K562 (cell line): ENCODE data around the gene MRPL44. TPM values are rescaled to one million over a fixed set of nuclear protein-coding genes. Genes with fewer than 3 reads are reported as not detected.

Source experiments
- ATAC-seq: fragments of 200-7000 bp; cut with Tn5 transposase; 3 replicates; pipeline ENCODE4 v1.9.1; 2020; ENCODE audit warnings: moderate library complexity
- BruUV-seq: library from RNA; stranded (reverse); fragments of 400-500 nt; replicated peaks from 2 replicates; lab custom pipeline; 2021; lab: Mats Ljungman, UMichigan
- CTCF ChIA-PET: fragments of 300-600 bp; formaldehyde crosslinking; extraction: SDS; loops from one replicate; lab custom pipeline; 2021; ENCODE audit warnings: low intra/inter-chr PET ratio; lab: Yijun Ruan, JAX
- POLR2A ChIA-PET: fragments of 300-600, 350-650 bp; sonication (Branson Sonifier 250); formaldehyde crosslinking; extraction: SDS; loops from one replicate; lab custom pipeline; 2021; ENCODE audit warnings: antibody characterized with exemption, inconsistent platforms; lab: Yijun Ruan, JAX
- DNase-seq, 4 experiments: peaks; one replicate each; pipeline versions ENCODE4 v3.0.0 to v3.0.0-alpha.2; 2011 to 2018; ENCODE audit warnings: low spot score in 3 of 4, mixed read lengths in 3 of 4; ENCODE audit errors: extremely low read depth in 1 of 4
- FAIRE-seq: peaks from 2 replicates; lab custom pipeline; 2011; peaks lifted over from hg19 to GRCh38; lab: Jason Lieb, UNC
- H2AFZ ChIP-seq: 2 replicates; pipeline ENCODE4 v1.6.0; 2011; ENCODE audit warnings: low read depth, low read length, control low read depth, inconsistent platforms
- H3K27ac ChIP-seq: fragments of 200-600 bp; 3 replicates; pipeline ENCODE4 v1.8.0; 2011; ENCODE audit warnings: low read depth, mild to moderate bottlenecking, control low read depth, inconsistent platforms, low read length, moderate library complexity, mixed read lengths; ENCODE audit errors: extremely low read depth
- H3K27me3 ChIP-seq, 2 experiments: fragments of 300-600 bp in 1 of 2; 2 replicates in 1 of 2; 3 replicates in 1 of 2; pipeline versions ENCODE4 v1.6.0 to v1.8.0; 2011; ENCODE audit warnings: inconsistent platforms in 2 of 2, low read length in 2 of 2, mild to moderate bottlenecking in 1 of 2, mixed read lengths in 1 of 2, moderate library complexity in 1 of 2; ENCODE audit not compliant: control insufficient read depth in 2 of 2, insufficient read depth in 2 of 2
- H3K36me3 ChIP-seq: fragments of 300-600 bp; 3 replicates; pipeline ENCODE4 v1.8.0; 2011; ENCODE audit warnings: mild to moderate bottlenecking, low read length, inconsistent platforms; ENCODE audit not compliant: control insufficient read depth, insufficient read depth
- H3K4me1 ChIP-seq, 2 experiments: fragments of 200-600 bp in 1 of 2; replicated peaks in 1 of 2; 2 replicates in 1 of 2; 3 replicates in 1 of 2; pipeline versions ENCODE4 v1.5.1 to v1.8.0; 2011; ENCODE audit warnings: inconsistent platforms in 2 of 2, low read length in 2 of 2, mild to moderate bottlenecking in 1 of 2, mixed read lengths in 1 of 2, moderate library complexity in 1 of 2; ENCODE audit not compliant: control insufficient read depth in 2 of 2, insufficient read depth in 2 of 2
- H3K4me2 ChIP-seq: 2 replicates; pipeline ENCODE4 v1.6.1; 2011; ENCODE audit warnings: low read length, control low read depth, inconsistent platforms, mixed read lengths; ENCODE audit not compliant: insufficient read depth
- H3K4me3 ChIP-seq: fragments of 200-600 bp; sonication (generic), shearing (Covaris generic); 2 replicates; pipeline ENCODE4 v1.5.1; 2016; ENCODE audit warnings: control low read depth, inconsistent platforms
- H3K79me2 ChIP-seq: fragments of 200-600 bp; 3 replicates; pipeline ENCODE4 v1.8.0; 2011; ENCODE audit warnings: low read length, inconsistent platforms; ENCODE audit not compliant: control insufficient read depth, insufficient read depth
- H3K9ac ChIP-seq, 2 experiments: 2 replicates each; pipeline versions ENCODE4 v1.6.0 to v1.6.1; 2011; ENCODE audit warnings: low read depth in 2 of 2, low read length in 2 of 2, control low read depth in 1 of 2, inconsistent platforms in 1 of 2, mild to moderate bottlenecking in 1 of 2, mixed read lengths in 1 of 2; ENCODE audit not compliant: insufficient read depth in 1 of 2
- H3K9me1 ChIP-seq: one replicate; pipeline ENCODE4 v1.6.0; 2011; ENCODE audit warnings: inconsistent platforms, mild to moderate bottlenecking, low read length, moderate library complexity; ENCODE audit not compliant: control insufficient read depth, insufficient read depth
- H3K9me3 ChIP-seq: replicated peaks from 2 replicates; pipeline ENCODE4 v1.5.1; 2011; ENCODE audit warnings: low read depth, low read length, inconsistent platforms; ENCODE audit not compliant: control insufficient read depth, insufficient read depth
- H4K20me1 ChIP-seq: replicated peaks from 2 replicates; pipeline ENCODE4 v1.6.1; 2011; ENCODE audit warnings: low read length, inconsistent platforms, mixed read lengths; ENCODE audit not compliant: control insufficient read depth, insufficient read depth
- ATF1 ChIP-seq, 2 experiments: fragments of 450-650 bp in 1 of 2; IDR thresholded peaks; 2 replicates each; pipeline ENCODE4 v1.6.1; 2016; ENCODE audit warnings: missing compliant biosample characterization in 1 of 2, missing genetic modification characterization in 1 of 2
- BRD9 ChIP-seq: fragments of 450-650 bp; IDR thresholded peaks from 2 replicates; pipeline ENCODE4 v1.6.1; 2018; ENCODE audit warnings: low read depth; ENCODE audit not compliant: partially characterized antibody
- C11orf30 ChIP-seq: fragments of 450-650 bp; IDR thresholded peaks from 2 replicates; pipeline ENCODE4 v1.6.1; 2016; ENCODE audit warnings: low read depth, mild to moderate bottlenecking
- CBFA2T3 ChIP-seq: fragments of 450-650 bp; IDR thresholded peaks from 2 replicates; pipeline ENCODE4 v1.6.1; 2017
- FOXP1 ChIP-seq: sonication (generic); formaldehyde crosslinking; IDR thresholded peaks from 2 replicates; pipeline ENCODE4 v1.8.0; 2022; ENCODE audit warnings: mild to moderate bottlenecking, missing genetic modification reagents
- GATAD2B ChIP-seq: fragments of 450-650 bp; IDR thresholded peaks from 2 replicates; pipeline ENCODE4 v1.6.1; 2017; ENCODE audit warnings: mild to moderate bottlenecking, borderline replicate concordance
- MBD2 ChIP-seq: sonication (generic); IDR thresholded peaks from 2 replicates; pipeline ENCODE4 v1.6.1; 2016; ENCODE audit warnings: low read depth, borderline replicate concordance
- MYBL2 ChIP-seq, 2 experiments: fragments of 450-650 bp in 1 of 2; sonication (generic) in 1 of 2; formaldehyde crosslinking in 1 of 2; IDR thresholded peaks; 2 replicates each; pipeline versions ENCODE4 v1.6.1 to v1.8.1; 2017 to 2022; ENCODE audit warnings: borderline replicate concordance in 1 of 2, inconsistent platforms in 1 of 2, low read depth in 1 of 2, mild to moderate bottlenecking in 1 of 2, missing genetic modification reagents in 1 of 2, moderate library complexity in 1 of 2
- OTX1 ChIP-seq: fragments of 450-650 bp; formaldehyde crosslinking; IDR thresholded peaks from 2 replicates; pipeline ENCODE4 v1.4.0; 2022; ENCODE audit warnings: mild to moderate bottlenecking
- SMAD4 ChIP-seq: fragments of 250-450 bp; sonication (Bioruptor Pico); conservative IDR thresholded peaks from 2 replicates; pipeline ENCODE4 v1.8.0; 2021; ENCODE audit warnings: inconsistent platforms, mild to moderate bottlenecking, moderate library complexity
- SMARCA5 ChIP-seq: fragments of 450-650 bp; IDR thresholded peaks from 2 replicates; pipeline ENCODE4 v1.6.1; 2016
- TBL1XR1 ChIP-seq, 2 experiments: IDR thresholded peaks; 2 replicates each; pipeline ENCODE4 v1.6.1; 2012; ENCODE audit warnings: improper control_type of control experiment in 2 of 2, low read length in 2 of 2, mild to moderate bottlenecking in 1 of 2
- TBP ChIP-seq: optimal IDR thresholded peaks from 2 replicates; pipeline ENCODE3; 2011; ENCODE audit warnings: low read depth, low read length, improper control_type of control experiment
- ZBTB7A ChIP-seq: IDR thresholded peaks from 2 replicates; pipeline ENCODE4 v1.6.1; 2011; ENCODE audit warnings: low read depth, mild to moderate bottlenecking, low read length, moderate library complexity, borderline replicate concordance; ENCODE audit not compliant: control insufficient read depth
- ZNF263 ChIP-seq: sonication (generic); formaldehyde crosslinking; IDR thresholded peaks from 2 replicates; pipeline ENCODE4 v1.8.0; 2022; ENCODE audit warnings: mild to moderate bottlenecking, missing genetic modification reagents, borderline replicate concordance
- ZNF780A ChIP-seq: fragments of 250-450 bp; sonication (Bioruptor Pico); IDR thresholded peaks from 2 replicates; pipeline ENCODE4 v1.5.0; 2021; ENCODE audit warnings: mild to moderate bottlenecking
- WGBS: fragments of 100-300 bp; shearing (Covaris generic); methylation state at CpG from one replicate; pipeline ENCODE4 v1.1.6; 2016; ENCODE audit warnings: low coverage, mixed read lengths; ENCODE audit not compliant: insufficient coverage; ENCODE audit errors: missing lambda C conversion rate; 5-methylcytosine and 5-hydroxymethylcytosine counted together
- in situ Hi-C: fragments of 300-500 bp; cut with MboI; formaldehyde crosslinking; loops from 4 replicates; pipeline ENCODE4 v1.15.0; 2018; ENCODE audit warnings: inconsistent platforms, mixed read lengths
- intact Hi-C: fragments of 100-400 bp; cut with micrococcal nuclease; formaldehyde crosslinking; loops from 2 replicates; pipeline ENCODE4 v1.14.2; 2022
- polyA plus RNA-seq, 8 experiments: library from polyadenylated mRNA; depleted of rRNA in 4 of 8; stranded (reverse) in 5 of 8; unstranded in 3 of 8; fragments of >200 nt; fragmentation: Nextera tagmentation in 2 of 8; fragmentation: Illumina TruSeq in 1 of 8; extraction: Ambion mirVana in 2 of 8; extraction: Trizol in 1 of 8; gene quantifications; 2 replicates each; pipeline versions ENCODE4 v1.2.1 to v1.2.3, GENCODE V29; 2011 to 2014; ENCODE audit warnings: inconsistent platforms in 1 of 8, missing spikeins in 1 of 8
- total RNA-seq, 7 experiments: library from RNA; depleted of rRNA in 6 of 7; stranded (reverse); fragments of >200 nt in 6 of 7; fragmentation: Illumina TruSeq in 2 of 7; extraction: Trizol in 2 of 7; gene quantifications; 2 replicates each; pipeline versions ENCODE4 v1.2.1 to v1.2.3, GENCODE V29; 2011 to 2021; ENCODE audit warnings: low replicate concordance in 1 of 7
- TF ChIP-seq, protein P1 (sequence below): fragments of 450-650 bp; formaldehyde crosslinking; IDR thresholded peaks from 2 replicates; pipeline ENCODE4 v1.4.0; 2022; ENCODE audit warnings: missing genetic modification characterization
- TF ChIP-seq, protein P2 (sequence below), 3 experiments: fragments of 200-800 bp in 1 of 3; sonication (Bioruptor generic) in 1 of 3; sonication (generic) in 1 of 3; formaldehyde crosslinking in 1 of 3; IDR thresholded peaks; 2 replicates each; pipeline versions ENCODE4 v1.6.1 to v1.8.0; 2016 to 2022; ENCODE audit warnings: mild to moderate bottlenecking in 2 of 3, missing compliant biosample characterization in 2 of 3, missing genetic modification characterization in 2 of 3, missing genetic modification reagents in 1 of 3

The MRPL44 gene
- total and polyA plus RNA-seq, 9 of the 15 experiments (the other 6 are each of a cell fraction or from before 2014, with no cell fraction given): 10.4 to 26.0 (median 20.2) TPM

DNA sequence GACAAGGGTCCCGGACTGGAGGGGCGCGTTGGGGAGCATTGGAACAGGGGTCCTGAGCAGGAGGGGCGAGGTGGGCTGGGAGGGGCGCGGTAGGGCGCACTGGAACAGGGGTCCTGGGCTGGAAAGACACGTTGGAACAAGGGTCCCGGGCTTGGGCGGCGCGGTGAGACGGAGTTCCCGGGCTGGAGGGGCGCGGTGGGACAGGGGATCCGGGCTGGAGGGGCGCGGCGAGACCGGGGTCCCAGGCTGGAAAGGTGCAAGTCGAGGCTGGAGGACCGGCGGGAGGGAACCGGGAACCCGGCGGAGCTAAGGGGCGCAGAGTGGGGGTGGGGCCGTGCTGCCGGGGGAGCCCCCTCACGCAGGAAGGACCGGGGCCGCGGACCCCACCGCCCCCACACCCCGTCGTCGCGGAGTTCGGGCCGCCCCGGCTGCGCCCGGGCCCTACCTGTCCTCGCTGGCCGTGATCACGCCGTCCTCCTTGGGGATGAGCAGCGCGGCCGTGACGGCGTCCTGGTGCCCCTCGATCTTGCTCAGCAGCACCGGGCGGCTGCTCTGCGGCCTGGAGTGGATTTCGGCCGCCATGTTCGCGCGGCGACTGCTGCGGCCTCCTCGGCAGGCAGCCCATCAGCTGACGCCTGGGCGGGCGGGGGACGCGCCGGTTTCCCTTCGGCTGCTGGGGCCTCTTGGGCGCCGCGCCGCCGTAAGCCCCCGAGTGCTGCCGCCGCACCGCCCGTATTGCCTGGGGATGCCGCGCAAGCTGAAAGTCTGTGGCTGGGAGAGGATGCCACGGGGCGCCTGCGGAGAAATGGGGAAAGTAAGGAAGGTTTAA lies 12.3 kb upstream of the MRPL44 start, which contains the start of gene WDFY1:
WDFY1 (minus strand) TSS at position 633 of the 829 bp plus-strand sequence; CDS start at position 582, 51 bp downstream.
- FAIRE-seq (no peak), ATAC-seq (peak; percentile 97), DNase-seq (peak; percentile 75 to 90 (median 83))
- H3K27ac ChIP-seq: peak within 1 kb of the TSS; percentile 72
- WGBS: 2% methylated on average over 16 of the region's 87 CpGs
- H3K9ac ChIP-seq: peak within 1 kb of the TSS; percentile 65 to 96
- H3K27me3 ChIP-seq: no peaks in the 10 kb centered on the region
- H3K4me3 ChIP-seq: peak within 1 kb of the TSS; percentile 78
- no peaks in the 10 kb centered on the region for H4K20me1 ChIP-seq
- H2AFZ ChIP-seq: peak within 1 kb of the TSS; percentile 80
- H3K4me2 ChIP-seq: peak within 1 kb of the TSS; percentile 73
- peaks cover 15 to 17% of the 10 kb centered on the region in 2 experiments; a peak in 4 of 5 replicates for H3K4me1 ChIP-seq
- in situ Hi-C loops (no loop called here), intact Hi-C loops (loop anchor here (1.0 kb wide), 1 partner anchor 12 kb away; the partner anchor contains the start of gene MRPL44)
- BruUV-seq: no TSS peak
- ChIA-PET CTCF (no interaction called here), POLR2A (interaction anchor here (0.7 to 1.1 kb wide), 2 partner anchors 10 to 12 kb away, joined by 3 read pairs; partner anchors contain the start of gene MRPL44)
- no peaks in the 10 kb centered on the region for H3K9me1 ChIP-seq
- no peaks in the 10 kb centered on the region; the same call in 2 of the 3 replicates for H3K36me3 ChIP-seq
- no peaks in the 10 kb centered on the region; the same call in 1 of the 2 replicates for H3K9me3 ChIP-seq
- peaks cover 28% of the 10 kb centered on the region for H3K79me2 ChIP-seq
- TF ChIP-seq SMAD4 (CRISPR knock-in tag): peak; percentile 95
- no peak for TF ChIP-seq ZNF780A (CRISPR knock-in tag)
- no peak for TF ChIP-seq ATF1 (CRISPR knock-in tag; IDR thresholded peaks at IDR 0.05)
- peak; percentile 43; the same call in 1 of the 2 replicates for TF ChIP-seq ATF1 (tag; IDR thresholded peaks at IDR 0.05)
- 0 out of 2 replicates have a peak, but pooled peaks have one; percentile 62 for TF ChIP-seq FOXP1 (CRISPR knock-in tag)
- 0 out of 2 replicates have a peak, but pooled peaks have one; percentile 13 for TF ChIP-seq C11orf30
- TF ChIP-seq SMARCA5: no peak
- 0 out of 2 replicates have a peak, but pooled peaks have one; percentile 23 for TF ChIP-seq MBD2
- peak; percentile 80; the same call in 1 of the 2 replicates for TF ChIP-seq GATAD2B
- TF ChIP-seq, protein P1, sequence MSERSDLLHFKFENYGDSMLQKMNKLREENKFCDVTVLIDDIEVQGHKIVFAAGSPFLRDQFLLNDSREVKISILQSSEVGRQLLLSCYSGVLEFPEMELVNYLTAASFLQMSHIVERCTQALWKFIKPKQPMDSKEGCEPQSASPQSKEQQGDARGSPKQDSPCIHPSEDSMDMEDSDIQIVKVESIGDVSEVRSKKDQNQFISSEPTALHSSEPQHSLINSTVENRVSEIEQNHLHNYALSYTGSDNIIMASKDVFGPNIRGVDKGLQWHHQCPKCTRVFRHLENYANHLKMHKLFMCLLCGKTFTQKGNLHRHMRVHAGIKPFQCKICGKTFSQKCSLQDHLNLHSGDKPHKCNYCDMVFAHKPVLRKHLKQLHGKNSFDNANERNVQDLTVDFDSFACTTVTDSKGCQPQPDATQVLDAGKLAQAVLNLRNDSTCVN (CRISPR knock-in tag): no peak
- peak; percentile 79 for TF ChIP-seq ZNF263 (CRISPR knock-in tag)
- peak; percentile 3; the same call in 1 of the 2 replicates for TF ChIP-seq CBFA2T3
- TF ChIP-seq, protein P2, sequence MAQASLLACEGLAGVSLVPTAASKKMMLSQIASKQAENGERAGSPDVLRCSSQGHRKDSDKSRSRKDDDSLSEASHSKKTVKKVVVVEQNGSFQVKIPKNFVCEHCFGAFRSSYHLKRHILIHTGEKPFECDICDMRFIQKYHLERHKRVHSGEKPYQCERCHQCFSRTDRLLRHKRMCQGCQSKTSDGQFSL (CRISPR knock-in tag; IDR thresholded peaks at IDR 0.05): no peak; the same call in 1 of the 2 replicates
- TF ChIP-seq, protein P2 (tag; IDR thresholded peaks at IDR 0.05): no peak
- peak in 1 of 2 experiments; percentile 78; a peak in 1 of 4 replicates for TF ChIP-seq TBL1XR1 (IDR thresholded peaks at IDR 0.05; ENCODE audit: low read length in 2 of 2)
- TF ChIP-seq ZBTB7A: 0 out of 2 replicates have a peak, but pooled peaks have one; percentile 44
- TF ChIP-seq BRD9: no peak
- TF ChIP-seq TBP: peak; percentile 17
- TF ChIP-seq MYBL2 (IDR thresholded peaks at IDR 0.05; ENCODE audit: low read depth): no peak
- no peak for TF ChIP-seq MYBL2 (CRISPR knock-in tag; IDR thresholded peaks at IDR 0.05; ENCODE audit: borderline replicate concordance)
- 0 out of 2 replicates have a peak, but pooled peaks have one; percentile 39 for TF ChIP-seq OTX1 (CRISPR knock-in tag)
